ENCODE results near the gene KBTBD13.
"Not testable (repeated sequence)": the region's sequence is repeated elsewhere in the genome, so short reads cannot be mapped to it uniquely, and the experiment has no call there.

The KBTBD13 gene

DNA sequence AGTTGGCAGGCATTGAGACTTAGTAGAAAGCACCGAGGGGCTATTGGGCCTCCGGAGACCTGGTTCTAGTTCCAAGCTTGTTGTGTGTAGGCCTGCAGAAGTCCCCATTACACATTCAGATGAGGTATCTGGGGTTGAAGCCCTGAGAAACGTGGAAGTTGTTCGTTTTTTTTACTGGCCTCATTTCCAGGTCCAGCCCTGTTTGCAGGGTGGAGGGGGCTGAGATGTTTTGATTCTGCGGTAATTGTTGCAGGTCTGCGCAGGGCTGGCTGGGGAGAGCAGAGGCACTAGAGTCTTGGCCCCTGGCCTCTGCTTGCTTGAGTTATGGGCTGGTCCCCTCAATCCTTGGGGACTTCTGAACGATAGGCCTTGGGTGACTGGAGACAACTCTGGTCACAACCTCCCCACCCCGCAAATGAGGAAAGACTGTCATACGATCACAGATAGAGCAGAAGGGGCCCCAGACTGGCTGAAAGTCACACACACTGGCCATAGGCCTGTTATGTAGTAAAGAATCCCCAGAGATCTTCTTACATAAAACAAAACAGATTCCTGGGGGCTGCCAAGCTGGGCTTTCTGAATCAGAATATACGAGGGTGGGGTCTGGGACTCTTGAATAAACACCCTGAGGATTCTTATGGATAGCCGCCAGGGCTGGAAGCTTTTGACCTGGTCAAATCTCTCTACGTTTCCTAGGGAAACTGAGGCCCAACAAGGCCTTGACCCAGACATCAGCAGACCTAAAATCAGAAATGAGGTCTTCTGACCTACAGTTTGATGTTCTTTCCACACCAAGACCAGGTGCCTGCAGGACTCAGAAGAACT is 15.6 kb downstream of the KBTBD13 start:
- no peak for DNase-seq
- Histone ChIP-seq H3K9me3 (ENCODE audit: control extremely low read depth in 1 of 5, control insufficient read depth in 4 of 5, insufficient read depth in 2 of 5, low read depth in 1 of 5, low read length in 4 of 5) (no peaks in the 10 kb centered on the region), H3K36me3 (ENCODE audit: control insufficient read depth in 4 of 4, insufficient read depth in 4 of 4, low read length in 3 of 4) (peaks cover 0 to 5% (median 1%) of the 10 kb centered on the region in 4 experiments), H3K4me1 (ENCODE audit: control extremely low read depth in 1 of 4, control insufficient read depth in 4 of 4, insufficient read depth in 4 of 4, low read length in 3 of 4) (no peaks in the 10 kb centered on the region), H3K27ac (ENCODE audit: insufficient read depth in 1 of 2, low read depth in 1 of 2, low read length in 2 of 2, poor library complexity in 1 of 2, severe bottlenecking in 2 of 2) (no peak overlapping the region), H3K4me3 (ENCODE audit: control insufficient read depth in 1 of 7, extremely low read depth in 1 of 7, insufficient read depth in 4 of 7, low read depth in 2 of 7, low read length in 6 of 7) (no peak overlapping the region), H3K27me3 (replicated peaks in 2 of 5; ENCODE audit: control insufficient read depth in 4 of 5, insufficient read depth in 5 of 5, low read length in 4 of 5) (no peaks in the 10 kb centered on the region)
- WGBS (ENCODE audit: insufficient coverage) = 98% methylated on average over 8 of the region's 12 CpGs
- CTCF ChIA-PET = interaction anchor here (1.0 to 15.0 kb wide), 3 partner anchors 10 to 39 kb away, joined by 3 to 142 read pairs (median 5); no protein-coding TSS in a partner anchor
- POLR2A ChIA-PET = no interaction called here

DNA sequence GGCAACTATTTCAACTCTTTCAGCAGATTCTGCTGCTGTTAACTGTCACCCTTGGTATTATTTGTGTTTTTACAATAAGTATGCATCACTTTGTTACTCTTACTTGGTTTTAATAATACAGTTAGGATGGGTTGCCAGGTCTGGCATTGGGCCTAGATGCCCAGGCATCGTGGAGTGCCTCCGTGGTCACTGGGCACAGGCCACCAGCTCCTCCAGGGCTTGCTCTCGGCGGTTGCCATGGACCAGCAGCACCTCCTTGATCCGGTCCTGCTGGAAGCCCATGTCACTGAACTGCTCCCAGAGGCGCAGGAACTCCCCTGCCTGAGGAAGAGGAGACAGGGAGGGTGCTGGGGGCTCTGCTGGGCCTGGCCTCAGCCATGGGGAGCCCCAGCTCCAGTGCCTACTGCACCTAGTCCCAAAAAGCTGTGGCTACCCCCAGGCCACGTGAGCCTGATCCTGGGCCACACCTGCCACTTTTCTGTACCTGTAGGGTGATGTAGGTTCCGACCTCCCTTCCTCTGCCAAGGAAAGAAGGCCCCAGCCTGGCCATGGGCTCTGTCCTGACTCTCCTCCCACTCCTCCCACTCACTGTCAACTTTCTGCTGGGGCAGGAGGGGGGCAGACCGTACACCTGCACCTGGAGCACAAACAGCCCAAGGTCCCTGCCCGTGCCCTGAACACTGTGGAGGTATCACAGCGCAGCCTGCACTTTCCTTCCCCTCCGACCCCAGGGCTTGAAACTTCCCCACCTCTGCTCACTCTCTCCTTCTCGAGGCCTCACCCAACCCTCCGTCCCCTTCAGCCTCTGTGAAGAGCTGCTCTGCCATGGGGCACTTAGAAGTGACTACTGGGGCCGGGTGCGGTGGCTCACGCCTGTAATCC is 16.6 kb downstream of the KBTBD13 start:
- Histone ChIP-seq H3K27me3 (replicated peaks in 2 of 5; ENCODE audit: control insufficient read depth in 4 of 5, insufficient read depth in 5 of 5, low read length in 4 of 5) (no peaks in the 10 kb centered on the region), H3K9me3 (ENCODE audit: control extremely low read depth in 1 of 5, control insufficient read depth in 4 of 5, insufficient read depth in 2 of 5, low read depth in 1 of 5, low read length in 4 of 5) (no peaks in the 10 kb centered on the region), H3K4me1 (ENCODE audit: control extremely low read depth in 1 of 4, control insufficient read depth in 4 of 4, insufficient read depth in 4 of 4, low read length in 3 of 4) (no peaks in the 10 kb centered on the region), H3K27ac (ENCODE audit: insufficient read depth in 1 of 2, low read depth in 1 of 2, low read length in 2 of 2, poor library complexity in 1 of 2, severe bottlenecking in 2 of 2) (no peak overlapping the region), H3K36me3 (ENCODE audit: control insufficient read depth in 4 of 4, insufficient read depth in 4 of 4, low read length in 3 of 4) (peaks cover 0 to 15% (median 9%) of the 10 kb centered on the region in 4 experiments), H3K4me3 (ENCODE audit: control insufficient read depth in 1 of 7, extremely low read depth in 1 of 7, insufficient read depth in 4 of 7, low read depth in 2 of 7, low read length in 6 of 7) (no peak overlapping the region)
- POLR2A ChIA-PET = no interaction called here
- over 99% methylated on average over 15 of the region's 17 CpGs for WGBS (ENCODE audit: insufficient coverage)
- no peak for DNase-seq
- CTCF ChIA-PET = interaction anchor here (1.0 to 15.0 kb wide), 4 partner anchors 11 to 59 kb away, joined by 3 to 142 read pairs (median 4); no protein-coding TSS in a partner anchor

DNA sequence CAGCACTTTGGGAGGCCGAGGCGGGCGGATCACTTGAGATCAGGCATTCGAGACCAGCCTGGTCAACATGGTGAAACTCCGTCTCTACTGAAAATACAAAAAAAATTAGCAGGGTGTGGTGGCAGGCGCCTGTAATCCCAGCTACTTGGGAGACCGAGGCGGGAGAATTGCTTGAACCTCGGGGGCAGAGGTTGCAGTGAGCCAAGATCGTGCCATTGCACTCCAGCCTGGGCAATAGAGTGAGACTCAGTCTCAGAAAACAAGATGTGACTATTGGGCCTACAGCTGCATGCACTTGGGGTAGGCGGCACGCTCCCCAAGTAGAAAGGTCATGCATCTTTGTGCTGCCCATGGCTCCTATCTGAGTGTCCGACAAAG is 17.2 kb downstream of the KBTBD13 start:
- H3K4me3 ChIP-seq (ENCODE audit: control insufficient read depth in 1 of 7, extremely low read depth in 1 of 7, insufficient read depth in 4 of 7, low read depth in 2 of 7, low read length in 6 of 7); POLR2A ChIA-PET: not testable (repeated sequence)

DNA sequence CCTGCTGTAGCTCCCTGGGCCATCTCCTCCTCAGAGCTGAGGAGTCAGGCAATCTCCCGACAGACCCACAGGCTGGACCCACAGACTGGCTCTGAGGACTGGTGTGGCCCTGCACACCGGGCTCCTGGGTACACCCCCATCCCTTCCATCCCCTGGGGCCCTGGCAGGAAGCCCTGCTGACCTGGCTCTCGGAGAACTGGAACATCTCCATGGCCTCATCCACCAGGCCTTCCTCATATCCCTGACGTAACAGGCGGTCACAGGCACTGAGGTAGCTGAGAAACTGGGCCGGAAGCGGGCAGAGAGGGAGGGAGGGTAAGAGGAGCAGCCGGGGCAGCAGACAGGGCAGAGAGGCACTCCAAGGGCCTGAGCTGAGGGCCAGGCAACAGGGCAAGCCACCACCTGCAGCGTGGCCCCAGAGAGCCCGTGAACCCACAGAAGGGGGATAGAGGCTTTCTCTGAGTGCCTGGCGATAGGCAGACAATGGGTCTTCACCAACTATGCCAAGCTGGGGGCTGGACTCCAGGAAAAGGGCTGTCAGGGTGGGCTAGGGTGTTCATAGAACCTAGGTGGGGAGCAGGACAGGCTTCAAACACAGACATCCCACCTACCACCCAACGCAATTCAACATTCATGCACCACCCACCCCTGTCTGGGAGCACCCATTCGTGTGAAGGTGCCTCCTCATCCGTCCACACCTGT is 17.9 kb downstream of the KBTBD13 start:
- no peak for DNase-seq
- WGBS (ENCODE audit: insufficient coverage) = 100% methylated on average over 10 of the region's 14 CpGs
- no peaks in the 10 kb centered on the region for H3K9me3 ChIP-seq (ENCODE audit: control extremely low read depth in 1 of 5, control insufficient read depth in 4 of 5, insufficient read depth in 2 of 5, low read depth in 1 of 5, low read length in 4 of 5)
- ChIA-PET CTCF (interaction anchor here (1.3 to 15.0 kb wide), 2 partner anchors 41 to 61 kb away, joined by 3 to 142 read pairs; no protein-coding TSS in a partner anchor), POLR2A (no interaction called here)
- H3K4me3 ChIP-seq (ENCODE audit: control insufficient read depth in 1 of 7, extremely low read depth in 1 of 7, insufficient read depth in 4 of 7, low read depth in 2 of 7, low read length in 6 of 7) = no peak overlapping the region
- H3K27ac ChIP-seq (ENCODE audit: insufficient read depth in 1 of 2, low read depth in 1 of 2, low read length in 2 of 2, poor library complexity in 1 of 2, severe bottlenecking in 2 of 2) = no peak overlapping the region
- no peaks in the 10 kb centered on the region for H3K27me3 ChIP-seq (replicated peaks in 2 of 5; ENCODE audit: control insufficient read depth in 4 of 5, insufficient read depth in 5 of 5, low read length in 4 of 5)
- peaks cover 4 to 27% (median 18%) of the 10 kb centered on the region in 4 experiments for H3K36me3 ChIP-seq (ENCODE audit: control insufficient read depth in 4 of 4, insufficient read depth in 4 of 4, low read length in 3 of 4)
- H3K4me1 ChIP-seq (ENCODE audit: control extremely low read depth in 1 of 4, control insufficient read depth in 4 of 4, insufficient read depth in 4 of 4, low read length in 3 of 4) = no peaks in the 10 kb centered on the region

More for the DNA sequence above, 17.2 kb downstream of the KBTBD13 start:
- not testable (repeated sequence) for H3K4me1 ChIP-seq (ENCODE audit: control extremely low read depth in 1 of 4, control insufficient read depth in 4 of 4, insufficient read depth in 4 of 4, low read length in 3 of 4); H3K9me3 ChIP-seq (ENCODE audit: control extremely low read depth in 1 of 5, control insufficient read depth in 4 of 5, insufficient read depth in 2 of 5, low read depth in 1 of 5, low read length in 4 of 5); H3K27me3 ChIP-seq (replicated peaks in 2 of 5; ENCODE audit: control insufficient read depth in 4 of 5, insufficient read depth in 5 of 5, low read length in 4 of 5); H3K27ac ChIP-seq (ENCODE audit: insufficient read depth in 1 of 2, low read depth in 1 of 2, low read length in 2 of 2, poor library complexity in 1 of 2, severe bottlenecking in 2 of 2); DNase-seq
- CTCF ChIA-PET = interaction anchor here (1.3 to 15.0 kb wide), 2 partner anchors 41 to 60 kb away, joined by 3 to 142 read pairs; no protein-coding TSS in a partner anchor
- WGBS (ENCODE audit: insufficient coverage) = 98% methylated on average over 13 of the region's 13 CpGs
- H3K36me3 ChIP-seq (ENCODE audit: control insufficient read depth in 4 of 4, insufficient read depth in 4 of 4, low read length in 3 of 4) = peaks cover 0 to 21% (median 14%) of the 10 kb centered on the region in 4 experiments

DNA sequence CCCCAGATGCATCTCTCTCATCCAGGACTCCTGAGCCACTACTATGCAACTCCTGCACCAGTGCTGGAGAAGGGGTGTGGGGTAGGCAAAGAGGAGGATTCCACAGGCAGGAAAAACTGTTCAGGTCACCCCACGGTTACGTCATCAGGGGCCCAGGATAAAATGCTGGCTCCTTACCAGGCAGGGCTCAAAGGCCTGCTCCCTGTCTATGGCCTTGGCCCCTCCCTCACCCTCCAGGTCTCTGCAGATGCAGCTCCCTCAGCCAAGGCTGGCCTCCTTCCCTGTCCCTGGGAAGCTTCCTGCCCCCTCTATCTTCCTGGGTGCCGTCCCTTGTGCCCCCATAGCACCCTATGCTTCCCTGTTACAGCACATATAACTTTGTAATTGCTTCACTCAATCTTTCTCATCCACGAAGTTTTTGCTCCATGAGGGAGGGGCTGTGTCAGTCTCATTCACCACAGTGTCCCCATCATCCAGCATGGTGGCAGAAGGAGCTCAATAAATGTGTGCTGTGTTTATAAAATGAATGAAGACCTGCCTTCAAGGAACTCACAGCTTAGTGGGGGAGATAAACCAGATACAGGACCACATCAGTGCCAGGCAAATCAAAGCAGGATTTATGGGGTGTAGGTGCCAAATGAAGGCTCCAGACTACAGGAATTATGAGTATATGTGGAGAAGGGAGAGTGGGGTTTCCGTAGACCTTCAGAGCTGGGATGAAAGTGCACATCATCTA is 18.6 kb downstream of the KBTBD13 start:
- no peak for DNase-seq
- Histone ChIP-seq H3K36me3 (ENCODE audit: control insufficient read depth in 4 of 4, insufficient read depth in 4 of 4, low read length in 3 of 4) (peaks cover 4 to 31% (median 23%) of the 10 kb centered on the region in 4 experiments), H3K4me1 (ENCODE audit: control extremely low read depth in 1 of 4, control insufficient read depth in 4 of 4, insufficient read depth in 4 of 4, low read length in 3 of 4) (no peaks in the 10 kb centered on the region), H3K9me3 (ENCODE audit: control extremely low read depth in 1 of 5, control insufficient read depth in 4 of 5, insufficient read depth in 2 of 5, low read depth in 1 of 5, low read length in 4 of 5) (no peaks in the 10 kb centered on the region), H3K27ac (ENCODE audit: insufficient read depth in 1 of 2, low read depth in 1 of 2, low read length in 2 of 2, poor library complexity in 1 of 2, severe bottlenecking in 2 of 2) (no peak overlapping the region), H3K4me3 (ENCODE audit: control insufficient read depth in 1 of 7, extremely low read depth in 1 of 7, insufficient read depth in 4 of 7, low read depth in 2 of 7, low read length in 6 of 7) (no peak overlapping the region), H3K27me3 (replicated peaks in 2 of 5; ENCODE audit: control insufficient read depth in 4 of 5, insufficient read depth in 5 of 5, low read length in 4 of 5) (no peaks in the 10 kb centered on the region)
- ChIA-PET POLR2A (no interaction called here), CTCF (interaction anchor here (1.3 to 15.0 kb wide), 2 partner anchors 9 to 42 kb away, joined by 5 to 142 read pairs; no protein-coding TSS in a partner anchor)
- 90% methylated on average over 5 of the region's 5 CpGs for WGBS (ENCODE audit: insufficient coverage)

DNA sequence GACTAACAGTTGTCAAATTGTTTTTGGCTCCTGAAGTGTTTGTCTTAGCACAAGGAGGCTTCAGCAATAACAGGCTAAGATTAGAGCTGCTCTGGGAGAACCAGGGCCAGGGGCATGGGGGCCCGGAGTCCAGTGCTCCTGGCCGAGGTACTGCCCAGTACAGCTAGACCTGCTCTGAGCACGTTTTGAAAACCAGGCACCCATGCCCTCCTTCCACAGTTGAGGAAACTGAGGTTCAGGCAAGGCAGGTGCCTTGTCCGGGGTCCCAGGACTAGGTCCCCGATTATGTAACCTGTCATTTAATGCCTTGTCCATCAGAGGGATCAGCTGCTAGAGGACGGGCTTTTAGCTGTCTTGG is 19.2 kb downstream of the KBTBD13 start:
- POLR2A ChIA-PET = no interaction called here
- CTCF ChIA-PET = interaction anchor here (1.3 to 15.0 kb wide), 2 partner anchors 9 to 43 kb away, joined by 5 to 142 read pairs; no protein-coding TSS in a partner anchor
- H3K27ac ChIP-seq (ENCODE audit: insufficient read depth in 1 of 2, low read depth in 1 of 2, low read length in 2 of 2, poor library complexity in 1 of 2, severe bottlenecking in 2 of 2) = no peak overlapping the region

More for the DNA sequence above, 19.2 kb downstream of the KBTBD13 start:
- WGBS (ENCODE audit: insufficient coverage) = 97% methylated on average over 6 of the region's 6 CpGs
- Histone ChIP-seq H3K4me3 (ENCODE audit: control insufficient read depth in 1 of 7, extremely low read depth in 1 of 7, insufficient read depth in 4 of 7, low read depth in 2 of 7, low read length in 6 of 7) (no peak overlapping the region), H3K9me3 (ENCODE audit: control extremely low read depth in 1 of 5, control insufficient read depth in 4 of 5, insufficient read depth in 2 of 5, low read depth in 1 of 5, low read length in 4 of 5) (no peaks in the 10 kb centered on the region), H3K27me3 (replicated peaks in 2 of 5; ENCODE audit: control insufficient read depth in 4 of 5, insufficient read depth in 5 of 5, low read length in 4 of 5) (no peaks in the 10 kb centered on the region), H3K36me3 (ENCODE audit: control insufficient read depth in 4 of 4, insufficient read depth in 4 of 4, low read length in 3 of 4) (peaks cover 4 to 37% (median 27%) of the 10 kb centered on the region in 4 experiments), H3K4me1 (ENCODE audit: control extremely low read depth in 1 of 4, control insufficient read depth in 4 of 4, insufficient read depth in 4 of 4, low read length in 3 of 4) (no peaks in the 10 kb centered on the region)
- DNase-seq = no peak

Data from common myeloid progenitor, CD34-positive (primary cell).